HEK293T (cell line): Measurements from ENCODE around the gene RCAN2.

Source experiments
- CTBP1 ChIP-seq: fragments of 450-650 bp; IDR thresholded peaks from 2 replicates; pipeline ENCODE4 v1.6.1; 2016; ENCODE audit warnings: borderline replicate concordance
- FOXK2 ChIP-seq: fragments of 450-650 bp; IDR thresholded peaks from 2 replicates; pipeline ENCODE4 v1.6.1; 2016; ENCODE audit warnings: mild to moderate bottlenecking
- FOXM1 ChIP-seq: fragments of 450-650 bp; IDR thresholded peaks from 2 replicates; pipeline ENCODE4 v1.6.1; 2017; ENCODE audit warnings: mild to moderate bottlenecking, borderline replicate concordance
- SP1 ChIP-seq: fragments of 450-650 bp; IDR thresholded peaks from 2 replicates; pipeline ENCODE4 v1.6.1; 2017

- TF ChIP-seq SP1 (no peak), CTBP1 (no peak), FOXK2 (no peak), FOXM1 (no peak)
Measured at GRCh38 chr6:46368169-46368536, 123.1 kb downstream of the RCAN2 start.
